GM18502 (cell line): ENCODE data around the gene TMEM161A.
"Not testable (repeated sequence)": the region's sequence is repeated elsewhere in the genome, so short reads cannot be mapped to it uniquely, and the experiment has no call there.

Experiments
- ATAC-seq: cut with Tn5 transposase; IDR thresholded peaks from one replicate; pipeline ENCODE4 v1.9.1; 2021; ENCODE audit warnings: mild to moderate bottlenecking; ENCODE audit not compliant: unreplicated experiment, poor library complexity

Gene TMEM161A

DNA sequence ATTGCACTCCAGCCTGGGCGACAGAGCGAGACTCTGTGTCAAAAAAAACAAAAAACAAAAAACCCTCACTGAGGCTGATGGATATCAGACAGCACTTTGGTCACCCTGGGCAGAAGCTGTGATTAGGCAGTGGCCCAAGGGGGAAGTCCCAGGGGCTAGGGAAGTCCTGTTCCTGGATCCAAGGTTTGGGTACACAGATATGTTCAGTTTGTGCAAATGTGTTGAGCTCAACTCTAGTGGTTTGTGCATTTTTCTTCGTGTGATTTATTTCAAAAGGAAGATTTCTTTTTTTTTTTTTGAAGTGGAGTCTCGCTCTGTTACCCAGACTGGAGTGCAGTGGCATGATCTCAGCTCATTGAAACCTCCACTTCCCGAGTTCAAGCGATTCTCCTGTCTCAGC is 19.5 kb upstream of the TMEM161A start:
- ATAC-seq, result no peak

DNA sequence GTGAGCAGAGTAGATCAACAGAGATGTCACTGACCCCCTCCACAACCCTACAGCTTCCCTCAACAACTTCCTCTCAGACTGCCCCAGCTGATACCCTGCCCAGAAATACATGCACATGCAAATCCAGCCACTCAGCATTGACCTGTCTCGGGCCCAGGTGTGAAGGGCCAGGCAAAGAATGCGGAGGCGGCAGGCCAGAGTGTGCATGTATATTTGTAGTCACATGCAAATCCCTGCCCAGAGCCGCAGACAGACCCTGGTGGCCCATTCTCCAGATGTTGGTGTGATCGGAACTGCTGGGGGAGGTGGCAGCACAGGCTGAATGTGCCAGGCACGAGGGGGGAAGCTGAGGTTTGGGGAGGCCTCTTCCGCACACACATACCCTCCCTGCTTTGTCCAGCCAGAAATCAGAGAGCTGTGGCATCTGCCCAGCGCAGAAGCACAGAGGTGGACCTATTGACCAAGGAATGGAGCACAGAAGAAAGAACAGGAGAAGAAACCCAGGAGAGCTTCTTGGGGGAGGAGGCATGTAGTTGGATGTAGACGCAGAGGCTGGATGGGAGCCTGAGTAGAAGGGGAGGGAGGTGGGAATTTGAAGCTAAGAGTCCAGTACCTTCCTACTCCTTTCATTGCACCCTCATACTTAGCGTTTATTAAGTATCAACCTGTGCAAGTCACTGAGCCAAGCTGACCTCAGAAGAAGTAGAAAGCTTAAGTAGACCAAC is 17.4 kb upstream of the TMEM161A start:
- peak; percentile 76 for ATAC-seq

DNA sequence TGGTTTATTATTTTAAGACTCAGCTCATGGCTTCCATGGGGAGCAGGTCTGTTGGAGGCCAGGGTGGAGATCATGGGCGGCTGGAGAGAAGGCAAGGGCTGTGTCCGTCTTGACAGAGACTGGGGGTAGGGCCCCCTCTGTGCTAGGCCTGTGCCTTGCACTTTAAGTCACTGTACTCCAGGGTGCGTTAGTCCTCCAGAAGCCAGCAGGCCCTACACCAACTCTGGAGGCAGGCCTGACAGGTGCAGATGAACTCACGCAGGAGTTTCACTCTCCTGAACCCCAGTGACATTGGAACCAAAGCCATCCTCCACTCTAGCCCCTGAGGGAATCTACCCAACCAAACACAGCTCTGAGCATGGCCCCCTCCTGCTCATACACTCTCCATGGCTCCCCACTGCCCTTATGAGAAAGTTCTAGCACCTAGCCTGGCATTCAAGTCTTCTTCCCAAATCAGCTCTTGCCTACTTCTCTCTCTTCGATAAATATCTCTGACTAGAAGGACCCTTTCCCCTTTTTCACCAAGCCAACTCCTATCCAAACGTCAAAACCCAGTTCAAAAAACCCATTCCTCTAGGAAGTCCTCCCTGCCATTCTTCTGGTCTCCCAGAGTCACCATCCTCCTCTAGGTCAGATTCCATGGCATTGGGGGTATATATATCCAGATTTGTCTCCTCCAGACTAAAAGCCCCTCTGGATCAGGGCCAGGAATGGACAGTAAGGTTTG is 16.7 kb upstream of the TMEM161A start:
- no peak for ATAC-seq

DNA sequence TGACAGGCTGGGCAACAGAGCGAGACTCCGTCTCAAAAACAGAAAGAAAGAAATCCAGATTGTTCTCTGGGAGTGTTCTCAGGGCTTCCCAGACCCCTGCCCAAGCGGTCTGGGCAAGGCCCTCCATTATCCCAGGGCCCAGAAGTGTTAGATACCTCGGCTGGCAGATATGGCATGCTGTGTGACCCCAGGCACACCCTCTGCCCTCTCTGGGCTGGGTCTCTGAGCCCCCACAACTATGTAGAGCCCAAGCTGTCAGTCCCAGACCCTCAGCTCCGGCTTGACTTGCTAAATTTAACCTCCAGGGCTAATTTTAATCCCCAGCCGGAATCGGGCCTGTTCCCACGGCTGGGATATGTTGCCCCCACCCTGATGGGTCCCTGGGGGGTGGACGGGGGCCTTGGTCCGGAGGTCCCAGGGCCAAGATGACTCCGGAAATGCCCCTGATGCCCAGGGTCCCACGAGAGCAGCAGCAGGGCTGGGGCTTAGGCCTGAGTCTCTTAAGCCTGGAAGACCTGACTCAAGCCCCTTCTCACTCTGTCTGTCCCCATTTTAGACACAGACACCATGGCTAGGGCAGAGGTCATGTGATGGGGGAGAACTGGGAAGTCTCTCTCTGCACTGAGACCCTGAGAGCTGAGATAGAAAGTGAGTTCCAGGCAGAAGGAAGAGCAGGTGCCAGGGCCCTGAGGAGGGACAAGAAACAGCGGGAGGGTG is 14.5 kb upstream of the TMEM161A start:
- ATAC-seq, result no peak

DNA sequence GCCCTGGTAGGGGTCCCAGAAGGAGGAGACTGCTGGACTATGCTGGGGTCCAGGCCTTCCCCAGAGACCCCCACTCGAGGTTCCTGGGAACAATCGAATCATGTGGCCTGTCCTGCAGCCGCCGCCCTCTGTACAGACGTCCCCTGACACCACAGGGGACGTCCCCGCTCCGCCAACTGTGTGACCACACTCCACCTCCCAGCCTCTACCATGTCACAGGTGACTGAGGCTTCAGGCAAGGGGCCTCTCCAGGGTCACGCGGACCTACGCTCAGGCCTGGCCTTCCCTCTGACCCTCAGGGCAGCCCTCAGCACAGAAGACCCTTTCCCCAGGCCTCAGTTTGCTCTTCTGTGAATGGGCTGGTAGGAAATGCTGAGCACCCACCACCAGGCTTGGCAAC is 13.1 kb upstream of the TMEM161A start:
- no peak for ATAC-seq

DNA sequence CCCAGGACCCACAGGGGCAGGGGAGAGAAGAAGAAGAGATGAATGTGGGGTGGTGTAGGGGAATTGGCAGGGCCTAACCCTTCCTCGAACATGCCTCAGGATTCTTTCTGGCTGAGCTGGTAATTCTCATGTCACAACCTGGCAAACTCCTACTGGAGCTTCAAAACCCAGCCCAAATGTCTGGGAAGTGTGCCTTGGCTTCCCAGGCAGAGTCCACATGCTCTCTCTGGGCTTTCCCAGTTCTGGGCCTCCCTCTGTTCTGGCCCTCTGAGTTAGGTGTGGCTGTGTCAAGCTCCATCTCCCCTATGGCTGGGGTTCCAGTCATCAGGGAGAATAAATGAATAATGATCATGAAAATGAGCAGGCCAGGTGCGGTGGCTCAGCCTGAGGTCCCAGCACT is 11.2 kb upstream of the TMEM161A start:
- no peak for ATAC-seq

DNA sequence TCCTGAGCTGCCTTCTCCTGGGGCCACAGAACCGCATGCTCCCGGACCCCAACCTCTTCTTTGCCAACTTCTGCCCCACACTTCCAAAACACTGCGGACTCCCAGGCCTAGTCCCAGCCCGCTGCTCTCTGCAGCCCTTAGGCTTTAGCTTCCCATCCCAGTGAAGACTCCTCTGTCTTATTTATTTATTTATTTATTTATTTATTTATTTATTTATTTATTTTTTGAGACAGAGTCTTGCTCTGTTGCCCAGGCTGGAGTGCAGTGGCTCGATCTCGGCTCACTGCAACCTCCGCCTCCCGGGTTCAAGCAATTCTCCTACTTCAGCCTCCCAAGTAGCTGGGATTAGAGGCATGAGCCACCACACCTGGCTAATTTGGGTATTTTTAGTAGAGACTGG is 10.2 kb upstream of the TMEM161A start:
- ATAC-seq, result not testable (repeated sequence)

DNA sequence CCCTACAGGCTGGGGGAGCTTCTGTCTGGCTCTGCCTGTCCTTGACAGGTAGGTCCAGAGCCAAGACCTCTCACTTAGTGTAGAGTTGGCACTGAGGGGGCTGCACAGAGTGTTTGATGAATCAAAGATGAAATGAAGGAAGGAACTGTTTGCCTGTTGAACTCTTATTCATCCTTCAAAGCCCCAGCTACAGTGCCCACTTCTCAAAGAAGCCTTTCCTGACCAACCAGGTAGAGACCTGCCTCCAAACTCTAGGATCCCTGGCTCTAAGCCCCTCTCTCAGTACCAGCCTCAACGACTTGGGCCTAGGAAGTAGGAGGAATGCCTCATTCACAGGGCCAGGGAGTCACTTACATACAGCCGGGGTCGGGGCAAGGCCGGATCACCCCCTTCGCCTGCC is 9.1 kb upstream of the TMEM161A start:
- no peak for ATAC-seq

DNA sequence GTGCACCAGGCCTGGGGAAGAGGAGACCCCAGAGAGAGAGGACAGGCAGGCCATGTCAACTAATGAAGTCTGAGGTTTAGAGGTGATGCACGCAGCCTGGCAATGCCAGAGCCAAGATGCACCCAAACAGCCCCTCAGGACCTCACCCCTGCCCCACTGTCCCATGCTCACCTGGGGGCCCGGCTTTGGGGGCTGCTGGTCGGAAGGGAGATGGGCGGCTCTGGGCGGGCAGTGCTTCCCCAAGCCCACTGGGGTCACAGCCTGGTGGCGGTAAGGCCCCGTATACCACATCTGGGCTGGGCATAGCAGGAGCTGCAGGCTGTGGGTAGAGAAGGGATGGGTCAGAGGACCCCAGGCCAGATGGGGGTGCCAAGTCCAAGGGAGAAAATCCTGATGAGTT is 8.6 kb upstream of the TMEM161A start:
- no peak for ATAC-seq

DNA sequence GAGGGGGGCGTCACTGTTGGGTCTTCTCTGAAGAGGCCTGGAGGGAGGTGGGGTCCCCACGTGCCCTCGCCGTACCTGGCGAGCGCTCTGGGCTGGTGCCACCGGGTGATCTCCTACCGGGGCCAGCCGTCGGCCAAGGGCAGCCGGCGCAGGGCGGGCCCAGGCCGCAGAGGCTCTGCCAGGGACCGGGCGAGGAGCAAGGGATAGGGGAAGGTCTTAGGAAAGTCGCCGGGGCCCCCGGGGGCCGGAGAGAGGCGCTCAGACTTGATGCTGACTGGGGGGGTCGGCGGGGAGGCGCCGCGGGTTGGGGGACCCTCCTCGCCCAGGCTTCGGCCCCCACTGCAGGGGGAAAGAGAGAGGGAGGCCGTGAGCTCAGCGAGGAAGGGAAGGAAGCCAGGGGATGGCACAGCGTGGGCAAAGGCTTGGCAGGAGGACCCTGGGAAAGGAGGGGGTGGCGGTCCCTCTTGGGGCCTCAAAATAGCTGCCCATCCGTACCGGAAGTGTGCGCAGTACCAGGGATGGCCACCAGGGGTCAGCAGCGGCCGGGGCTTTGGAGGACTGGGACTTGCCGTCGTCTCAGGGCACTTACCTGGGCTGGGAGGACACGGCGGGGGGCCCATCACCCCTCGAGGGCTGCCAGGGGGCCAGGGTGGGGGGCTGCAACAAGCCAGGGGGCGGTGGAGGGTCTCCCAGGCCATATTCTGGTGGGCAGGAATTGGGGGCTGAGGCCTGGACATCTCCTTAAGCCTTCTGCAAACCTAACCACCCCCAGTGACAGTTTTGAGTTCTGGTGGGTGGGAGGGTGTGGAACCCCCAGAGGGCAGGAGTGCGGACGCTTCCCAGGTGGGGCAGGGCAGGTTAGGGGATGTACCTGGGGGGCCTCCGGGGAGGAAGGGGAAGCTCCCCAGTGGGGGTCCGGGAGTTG is 7.7 kb upstream of the TMEM161A start:
- ATAC-seq, result no peak

DNA sequence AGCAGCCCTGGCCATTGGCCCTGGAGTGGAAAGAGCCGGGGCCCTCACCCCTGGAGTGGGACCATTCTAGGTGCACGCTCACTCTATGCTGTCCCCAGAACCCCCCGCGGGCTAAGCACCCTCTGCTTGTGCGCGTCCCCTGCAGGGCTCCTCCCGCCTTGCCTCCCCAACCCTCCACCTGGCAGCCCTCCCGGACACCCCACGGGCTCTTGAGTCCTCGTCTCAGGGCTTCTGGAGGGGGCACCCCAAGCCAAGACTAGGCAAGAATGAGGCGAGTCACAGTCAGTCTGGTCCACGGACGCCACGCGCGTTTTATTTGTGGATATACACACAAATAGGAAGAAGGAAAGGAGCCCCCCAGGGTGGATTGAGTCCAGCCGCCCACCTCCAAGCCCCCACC is 7.0 kb upstream of the TMEM161A start:
- ATAC-seq, result no peak

DNA sequence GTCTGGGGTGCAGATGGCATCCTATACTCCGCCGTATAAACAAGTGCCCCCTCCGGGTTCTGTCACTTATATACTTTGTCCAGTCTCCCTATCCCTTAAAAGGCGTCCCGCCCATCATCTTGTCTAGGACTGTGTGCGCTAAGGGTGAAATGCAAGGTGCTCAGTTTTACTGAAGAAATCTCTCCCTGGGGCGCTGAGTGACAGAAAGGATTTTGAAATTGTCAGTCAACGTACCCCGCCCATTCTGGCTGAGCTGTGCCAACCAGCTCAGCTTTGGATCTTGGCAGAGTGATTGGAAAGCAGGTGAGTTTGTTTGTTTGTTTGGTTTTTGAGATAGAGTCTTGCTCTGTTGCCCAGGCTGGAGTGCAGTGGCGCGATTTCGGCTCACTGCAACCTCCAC is 4.1 kb upstream of the TMEM161A start:
- no peak for ATAC-seq

DNA sequence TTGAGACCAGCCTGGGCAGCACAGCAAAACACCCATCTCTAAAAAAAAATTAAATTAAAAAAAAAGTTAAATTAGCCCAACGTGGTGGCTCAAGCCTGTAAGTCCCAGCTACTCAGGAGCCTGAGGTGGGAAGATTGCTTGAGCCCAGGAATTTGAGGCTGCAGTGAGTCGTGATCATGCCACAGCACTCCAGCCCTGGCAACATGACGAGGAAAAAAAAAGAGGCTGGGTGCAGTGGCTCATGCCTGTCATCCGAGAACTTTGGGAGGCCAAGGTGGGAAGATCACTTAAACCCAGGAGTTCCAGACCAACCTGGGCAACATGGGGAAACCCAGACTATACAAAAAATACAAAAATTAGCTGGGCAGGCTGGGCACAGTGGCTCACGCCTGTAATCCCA is 2.2 kb upstream of the TMEM161A start:
- ATAC-seq, result no peak

DNA sequence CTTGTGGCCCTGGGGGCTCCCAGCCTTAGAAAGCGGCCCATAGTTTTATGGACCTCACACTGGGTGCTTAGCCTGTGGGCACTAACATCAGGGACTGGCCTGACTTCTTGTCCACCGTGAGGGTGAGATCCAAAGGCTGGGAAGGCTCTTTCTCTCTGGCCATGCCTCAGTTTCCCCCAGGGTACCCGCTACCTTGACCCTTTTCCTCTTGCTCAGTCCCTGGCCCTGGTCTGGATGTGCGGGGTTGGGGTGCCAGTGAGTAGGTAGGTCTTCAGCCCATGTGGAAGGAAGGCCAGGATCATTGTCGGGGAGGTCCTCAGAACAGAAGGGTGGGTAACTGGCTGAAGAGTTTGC is 1.6 kb upstream of the TMEM161A start:
- no peak for ATAC-seq

DNA sequence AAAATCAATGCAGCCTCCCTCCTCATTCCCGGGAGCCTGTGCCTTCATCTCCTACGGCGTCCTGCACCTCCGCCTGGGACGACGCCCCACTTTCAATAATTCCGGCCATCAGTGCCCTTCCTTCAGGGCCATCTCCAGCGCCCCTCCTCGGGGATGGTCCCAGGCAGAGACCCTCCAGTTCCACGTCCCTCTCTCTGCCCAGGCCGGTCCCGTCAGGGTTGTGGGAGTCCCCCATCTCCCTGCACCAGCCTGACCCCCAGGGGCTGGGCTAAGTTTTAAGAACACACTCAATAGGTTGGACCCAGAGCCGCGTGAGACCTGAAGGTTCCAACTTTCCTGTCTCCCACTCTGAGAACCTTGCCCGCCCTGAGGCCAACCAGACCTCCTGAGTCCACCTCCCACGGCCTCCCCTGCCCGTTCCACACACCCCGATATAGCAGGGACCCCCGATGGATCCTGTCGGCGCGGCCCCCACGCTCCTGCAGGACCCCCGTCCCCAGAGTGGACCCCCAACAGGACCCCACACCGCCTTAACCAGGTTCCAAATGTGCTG is 646 bp downstream of the TMEM161A start:
- ATAC-seq, result no peak

DNA sequence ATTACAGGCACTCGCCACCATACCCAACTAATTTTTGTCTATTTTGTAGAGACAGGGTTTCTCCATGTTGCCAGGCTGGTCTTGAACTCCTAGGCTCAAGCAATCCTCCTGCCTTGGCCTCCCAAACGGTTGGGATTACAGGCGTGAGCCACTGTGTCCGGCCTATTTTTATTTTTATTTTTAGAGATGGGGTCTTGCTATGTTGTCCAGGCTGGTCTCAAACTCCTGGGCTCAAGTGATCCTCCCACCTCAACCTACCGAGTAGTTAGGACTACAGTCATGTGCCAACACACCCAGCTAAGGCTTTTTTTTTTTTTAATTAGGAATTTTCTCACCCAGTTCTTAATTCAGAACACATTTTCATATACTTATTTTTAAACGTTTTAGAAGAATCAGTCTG is 2.6 kb downstream of the TMEM161A start:
- ATAC-seq, result not testable (repeated sequence)

DNA sequence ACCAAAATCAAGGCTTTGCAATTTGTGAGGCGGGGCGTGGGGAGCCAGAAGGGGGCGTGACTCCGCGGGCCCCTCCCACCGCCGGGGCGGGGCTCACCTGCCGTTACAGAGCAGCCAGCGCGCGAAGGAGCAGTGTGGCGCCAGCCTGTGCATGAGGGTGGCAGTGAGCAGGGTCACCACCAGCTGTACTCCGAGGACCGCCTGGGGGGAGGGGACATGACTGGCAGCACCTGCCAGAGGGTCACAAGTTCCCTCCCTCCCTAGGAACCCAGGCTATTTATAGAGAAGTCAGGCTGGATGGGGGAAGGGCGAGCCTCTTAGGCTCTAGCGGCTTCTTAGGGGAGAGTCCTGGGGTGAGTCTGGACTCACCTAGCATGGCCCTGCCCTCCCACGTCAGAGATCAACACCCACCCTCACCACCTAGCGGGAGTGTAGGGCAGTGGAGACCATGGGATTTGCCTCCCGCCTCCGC is 3.6 kb downstream of the TMEM161A start:
- ATAC-seq, result no peak

DNA sequence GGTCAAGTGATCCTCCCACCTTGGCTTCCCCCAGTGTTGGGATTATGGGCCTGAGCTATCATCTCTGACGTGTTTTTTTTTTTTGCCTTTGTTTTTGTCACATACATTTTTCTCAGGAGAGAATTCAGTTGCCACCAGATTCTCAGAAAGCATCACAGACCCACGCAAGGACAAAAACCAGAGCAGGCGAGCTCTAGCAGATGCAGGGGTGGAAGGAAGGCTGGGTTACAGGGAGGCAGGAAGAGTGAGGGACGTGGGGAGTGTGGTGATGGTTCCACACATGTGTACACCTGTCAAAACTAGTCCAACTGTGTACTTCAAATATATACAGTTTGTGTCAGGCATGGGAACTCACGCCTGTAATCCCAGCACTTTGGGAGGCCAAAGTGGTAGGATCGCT is 4.3 kb downstream of the TMEM161A start:
- ATAC-seq, result no peak

DNA sequence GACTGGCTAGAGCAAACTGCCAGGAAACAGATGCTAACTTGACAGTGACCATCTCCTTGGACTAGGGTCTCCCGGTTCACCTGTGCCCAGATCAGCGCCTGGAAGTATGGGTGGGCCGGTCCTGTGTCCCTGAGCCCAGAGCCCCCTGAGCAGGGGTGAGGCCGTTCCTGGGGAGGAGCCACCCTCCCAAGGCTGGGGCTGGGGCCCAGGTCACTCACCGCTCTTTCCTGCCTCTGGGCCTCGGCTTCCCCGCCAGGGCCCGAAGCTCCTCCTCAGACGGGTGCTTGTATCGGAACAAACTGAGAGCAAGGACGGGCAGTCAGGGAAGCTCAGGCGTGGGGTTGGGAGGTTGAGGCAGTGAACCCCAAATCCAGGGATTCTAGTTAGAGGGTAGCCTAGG is 5.4 kb downstream of the TMEM161A start:
- ATAC-seq, result no peak

DNA sequence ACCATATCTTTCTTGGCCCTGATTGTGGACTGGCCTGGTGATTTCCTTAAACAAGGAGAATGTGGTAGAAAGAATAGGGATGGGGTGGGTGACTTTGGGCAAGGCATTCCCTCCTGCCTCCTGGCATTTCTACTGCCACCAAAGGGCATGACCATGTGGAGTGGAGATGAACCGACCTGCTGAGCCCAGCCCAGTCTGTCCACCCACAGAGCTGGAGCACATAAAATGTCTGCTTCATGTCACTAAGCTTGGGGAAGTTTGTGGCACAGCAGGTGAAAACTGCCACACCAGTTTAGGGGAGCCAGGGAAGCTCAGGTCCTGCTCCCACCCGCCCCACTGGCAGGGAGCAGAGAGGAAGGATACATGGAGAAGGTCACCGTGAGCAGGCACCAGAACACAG is 6.3 kb downstream of the TMEM161A start:
- ATAC-seq, result no peak
